Right lobe of liver (tissue), 6 donors: ENCODE results near the gene AMBRA1. TPM values are rescaled to one million over a fixed set of nuclear protein-coding genes. Genes with fewer than 3 reads are reported as not detected.

Source experiments
- ATAC-seq, 4 donors: fragments of 200-7000 bp; cut with Tn5 transposase; one replicate each; pipeline ENCODE4 v1.9.1; 2020; ENCODE audit warnings: mild to moderate bottlenecking in 4 of 4, moderate library complexity in 4 of 4
- DNase-seq, 3 donors: peaks; one replicate each; pipeline ENCODE4 v3.0.0-alpha.2; 2020
- H3K27ac ChIP-seq, 3 donors: fragments of 200-600 bp; one replicate each; pipeline ENCODE4 v1.8.0; 2022
- H3K27me3 ChIP-seq, 2 donors: fragments of 200-600 bp; one replicate each; pipeline ENCODE4 v1.8.0; 2022
- H3K36me3 ChIP-seq, 4 donors: fragments of 200-600 bp; sonication (generic) in 1 of 4; one replicate each; pipeline versions ENCODE4 v1.5.1 to v1.8.0; 2017 to 2022; ENCODE audit warnings: control low read depth in 1 of 4
- H3K4me1 ChIP-seq, 4 donors: fragments of 200-600 bp; sonication (generic) in 1 of 4; one replicate each; pipeline versions ENCODE4 v1.5.1 to v1.8.0; 2017 to 2022; ENCODE audit warnings: control low read depth in 1 of 4
- H3K4me3 ChIP-seq, 3 donors: fragments of 200-600 bp; one replicate each; pipeline ENCODE4 v1.8.0; 2022
- H3K9me3 ChIP-seq, 4 donors: fragments of 200-600 bp; sonication (generic) in 1 of 4; one replicate each; pipeline versions ENCODE4 v1.5.1 to v1.8.0; 2017 to 2022; ENCODE audit warnings: control low read depth in 1 of 4
- POLR2A ChIP-seq: fragments of 450-650 bp; IDR thresholded peaks from one replicate; pipeline ENCODE4 v1.6.1; 2017; ENCODE audit warnings: antibody characterized with exemption, mild to moderate bottlenecking
- WGBS: methylation state at CpG from one replicate; pipeline ENCODE4 v1.1.6; 2018; ENCODE audit warnings: low coverage, low lambda C conversion rate; ENCODE audit not compliant: insufficient coverage; ENCODE audit errors: missing lambda C conversion rate; 5-methylcytosine and 5-hydroxymethylcytosine counted together
- intact Hi-C, 2 donors: fragments of 100-400 bp; cut with DNase I; formaldehyde crosslinking; loops; one replicate each; pipeline versions ENCODE4 v1.11.2 to v1.14.1; 2022
- microRNA-seq, 2 donors: library from miRNA; unstranded; fragments of <30 nt; microRNA quantifications; one replicate each; pipeline ENCODE4, GENCODE V29; 2019 to 2020
- small RNA-seq, 2 experiments: library from RNA; depleted of rRNA; stranded (forward); fragments of <200 nt; gene quantifications; one replicate each; pipeline ENCODE3, GENCODE V24; 2016
- total RNA-seq, 6 experiments: library from RNA; depleted of rRNA in 2 of 6; stranded (reverse); fragments of >200 nt in 2 of 6; fragmentation: NEBNext Ultra II Directional in 3 of 6; extraction: Animal tissue kit (Norgen Biotek cat#: 25700) in 3 of 6; gene quantifications; one replicate each; pipeline versions ENCODE4 v1.1.0 to v1.2.4, GENCODE V29; 2016 to 2023
- TF ChIP-seq, protein P1 (sequence below), 4 donors: fragments of 200-600 bp in 3 of 4; fragments of 450-650 bp in 1 of 4; IDR thresholded peaks; one replicate each; pipeline versions ENCODE4 v1.5.1 to v1.8.0; 2016 to 2022; ENCODE audit warnings: antibody characterized with exemption in 4 of 4, mild to moderate bottlenecking in 2 of 4
- donor health status: DM: no; HTN: yes; CAD: no.
- donor health status: DM: no; HTN: no; CAD: no.
- donor health status: DM: no; HTN: no; CAD: no.
- donor health status: DM: no; HTN: yes; CAD: no.
- donor health status: DM: no; HTN: yes; CAD: no.

Gene AMBRA1
- total RNA-seq, 6 experiments from 2014 or later = 11.0 to 15.7 (median 13.6) TPM

DNA sequence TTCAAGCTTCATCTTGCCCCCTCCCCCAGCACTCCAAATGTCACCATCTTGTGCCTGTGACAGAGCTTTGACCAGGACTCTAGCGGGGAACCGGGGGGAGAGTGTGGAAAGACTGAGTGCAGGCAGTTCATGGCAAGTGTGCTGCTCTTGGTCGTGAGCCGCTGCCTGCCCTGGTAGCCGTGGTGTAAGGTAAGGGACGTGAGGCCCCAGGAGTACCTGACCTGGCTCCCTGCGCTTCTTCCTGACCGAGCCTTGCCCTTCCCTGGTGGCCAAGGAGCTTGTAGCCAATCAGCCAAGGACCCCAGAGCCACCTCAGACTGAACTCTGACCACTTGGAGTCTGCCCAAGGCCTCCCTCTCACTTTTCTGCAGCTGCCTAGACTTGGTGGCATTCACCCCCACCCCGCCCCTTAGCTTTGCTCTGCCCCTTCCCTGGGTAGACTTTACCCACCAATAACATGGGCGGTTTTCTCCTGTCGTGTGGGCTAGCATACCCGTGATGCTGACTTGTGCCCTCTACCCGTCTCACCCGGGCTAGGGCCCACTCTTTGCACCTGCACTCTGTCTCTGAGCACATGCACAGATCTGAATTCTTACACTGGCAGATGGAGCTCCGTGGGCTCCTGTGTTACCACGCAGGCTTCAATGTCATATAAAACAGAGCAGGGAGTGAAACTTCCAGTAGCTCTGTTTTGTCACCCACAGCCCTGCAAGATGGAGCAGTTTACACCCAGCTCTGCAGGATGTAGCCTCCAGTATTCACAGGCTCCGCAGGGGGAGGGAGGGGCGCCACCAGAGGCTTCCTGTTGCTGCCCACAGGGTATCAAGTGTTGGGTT lies 245.0 kb downstream of the AMBRA1 start:
- no peak for ATAC-seq
- no peak for DNase-seq
- Histone ChIP-seq H3K36me3 (no peaks in the 10 kb centered on the region), H3K27me3 (no peaks in the 10 kb centered on the region), H3K4me1 (peaks cover 0 to 14% (median 5%) of the 10 kb centered on the region in 4 donors), H3K9me3 (no peaks in the 10 kb centered on the region), H3K4me3 (peak overlapping the region; percentile 71 to 82 (median 75)), H3K27ac (peak overlapping the region in 1 of 3 donors; percentile 13)
- 34% methylated on average over 12 of the region's 18 CpGs for WGBS
- TF ChIP-seq, protein P1, sequence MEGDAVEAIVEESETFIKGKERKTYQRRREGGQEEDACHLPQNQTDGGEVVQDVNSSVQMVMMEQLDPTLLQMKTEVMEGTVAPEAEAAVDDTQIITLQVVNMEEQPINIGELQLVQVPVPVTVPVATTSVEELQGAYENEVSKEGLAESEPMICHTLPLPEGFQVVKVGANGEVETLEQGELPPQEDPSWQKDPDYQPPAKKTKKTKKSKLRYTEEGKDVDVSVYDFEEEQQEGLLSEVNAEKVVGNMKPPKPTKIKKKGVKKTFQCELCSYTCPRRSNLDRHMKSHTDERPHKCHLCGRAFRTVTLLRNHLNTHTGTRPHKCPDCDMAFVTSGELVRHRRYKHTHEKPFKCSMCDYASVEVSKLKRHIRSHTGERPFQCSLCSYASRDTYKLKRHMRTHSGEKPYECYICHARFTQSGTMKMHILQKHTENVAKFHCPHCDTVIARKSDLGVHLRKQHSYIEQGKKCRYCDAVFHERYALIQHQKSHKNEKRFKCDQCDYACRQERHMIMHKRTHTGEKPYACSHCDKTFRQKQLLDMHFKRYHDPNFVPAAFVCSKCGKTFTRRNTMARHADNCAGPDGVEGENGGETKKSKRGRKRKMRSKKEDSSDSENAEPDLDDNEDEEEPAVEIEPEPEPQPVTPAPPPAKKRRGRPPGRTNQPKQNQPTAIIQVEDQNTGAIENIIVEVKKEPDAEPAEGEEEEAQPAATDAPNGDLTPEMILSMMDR (IDR thresholded peaks at IDR 0.05) = no peak
- no peak for TF ChIP-seq POLR2A
- intact Hi-C loops = no loop called here

DNA sequence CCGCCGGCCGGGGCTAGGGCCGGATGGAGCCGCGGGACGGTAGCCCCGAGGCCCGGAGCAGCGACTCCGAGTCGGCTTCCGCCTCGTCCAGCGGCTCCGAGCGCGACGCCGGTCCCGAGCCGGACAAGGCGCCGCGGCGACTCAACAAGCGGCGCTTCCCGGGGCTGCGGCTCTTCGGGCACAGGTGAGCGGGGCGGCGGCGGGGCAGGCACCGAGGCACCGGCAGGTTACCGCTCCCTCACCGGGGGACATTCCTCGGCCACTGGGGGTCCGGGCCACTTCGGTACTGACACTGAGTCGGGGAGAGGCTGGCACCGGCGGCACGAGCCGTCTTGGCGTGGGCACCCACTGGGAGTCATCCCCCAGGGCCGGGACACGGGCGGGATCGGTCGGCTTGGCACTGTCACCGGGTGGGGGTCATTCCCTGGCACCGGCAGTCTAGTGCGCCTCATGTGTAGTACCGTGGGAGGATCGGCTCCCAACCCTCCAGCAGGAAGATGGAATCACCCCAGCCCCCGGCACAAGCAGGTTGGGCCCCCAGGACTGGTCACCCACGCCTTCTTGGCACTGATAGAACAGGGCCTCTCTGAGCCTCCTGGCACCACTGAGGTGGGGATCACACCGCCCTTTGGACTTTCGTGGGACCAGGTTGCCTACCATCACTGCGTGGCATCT lies 246.0 kb downstream of the AMBRA1 start:
- intact Hi-C loops = no loop called here
- Histone ChIP-seq H3K4me1 (peaks cover 0 to 14% (median 5%) of the 10 kb centered on the region in 4 donors), H3K9me3 (no peaks in the 10 kb centered on the region), H3K36me3 (no peaks in the 10 kb centered on the region), H3K27ac (peak overlapping the region in 1 of 3 donors; percentile 12), H3K4me3 (peak overlapping the region; percentile 71 to 82 (median 75)), H3K27me3 (no peaks in the 10 kb centered on the region)
- TF ChIP-seq POLR2A = no peak
- TF ChIP-seq, protein P1 (IDR thresholded peaks at IDR 0.05) = no peak
- ATAC-seq = peak in 1 of 4 donors; percentile 1
- DNase-seq = peak; percentile 52 to 70 (median 64)
- 0% methylated on average over 14 of the region's 63 CpGs for WGBS

DNA sequence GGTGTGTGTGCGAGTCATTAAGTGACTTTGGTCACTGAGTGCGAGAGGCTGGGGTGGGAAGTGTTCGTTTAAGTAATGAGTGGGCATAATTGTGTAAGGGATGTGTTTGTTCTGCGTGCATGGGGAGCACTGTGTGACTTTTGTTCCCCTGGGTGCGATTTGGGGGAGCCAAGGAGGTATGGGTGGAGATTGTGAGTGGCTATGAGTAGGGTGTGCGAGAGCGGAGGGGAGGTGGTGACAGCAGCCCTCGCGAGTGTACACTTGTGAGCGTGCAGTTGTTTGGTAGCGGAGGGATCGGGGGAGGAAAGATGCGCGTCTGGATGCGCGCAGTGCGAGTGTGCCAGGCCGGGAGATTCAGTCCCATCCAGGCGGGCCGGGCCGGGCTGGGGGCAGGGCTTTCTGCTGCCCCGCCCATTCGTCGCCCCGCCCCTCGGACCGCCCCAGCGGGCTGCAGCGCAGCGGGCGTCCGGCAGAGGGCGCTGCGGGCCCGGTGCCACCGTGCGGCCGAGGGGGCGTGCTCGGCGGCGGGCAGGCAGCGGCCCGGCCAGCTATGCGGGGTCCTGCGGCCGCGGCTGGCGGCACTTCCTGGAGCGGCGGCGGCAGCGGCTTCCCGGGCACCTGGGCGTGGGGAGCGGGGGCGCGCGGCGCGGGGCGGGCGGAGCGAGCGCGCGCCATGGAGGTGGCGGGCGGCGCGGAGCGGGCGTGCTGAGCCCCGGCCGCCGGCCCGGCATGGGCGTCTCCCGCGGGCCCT lies 246.8 kb downstream of the AMBRA1 start, which contains the start of gene DGKZ:
Gene DGKZ (plus strand): TSS at position 578 of the 751 bp plus-strand sequence. CDS start 197 bp downstream, outside the sequence.
- Histone ChIP-seq H3K36me3 (no peaks in the 10 kb centered on the region), H3K9me3 (no peaks in the 10 kb centered on the region), H3K27ac (peak within 1 kb of the TSS in 2 of 3 donors; percentile 10 to 63), H3K27me3 (no peaks in the 10 kb centered on the region), H3K4me1 (peaks cover 0 to 14% (median 5%) of the 10 kb centered on the region in 4 donors), H3K4me3 (peak within 1 kb of the TSS; percentile 71 to 82 (median 75))
- WGBS = 42% methylated on average over 9 of the region's 80 CpGs
- ATAC-seq (peak; percentile 86 to 94 (median 90)), DNase-seq (peak; percentile 88 to 91 (median 90))
- TF ChIP-seq, protein P1 (IDR thresholded peaks at IDR 0.05) = peak; percentile 69 to 100 (median 86)
- peak; percentile 50 for TF ChIP-seq POLR2A
- intact Hi-C loops = no loop called here

Small RNA genes within 50 kb of the gene (microRNA-seq; reads per million reads assigned to microRNA genes)
- gene MIR3160-1 (0 reads per million in 2 donors), gene MIR3160-2 (0 reads per million in 2 donors), gene MIR4688 (0.29 to 0.64 reads per million in 2 donors)

Small RNA genes within 50 kb of the gene (small RNA-seq; reads per million reads assigned to genes)
- 0 reads per million in 2 experiments for gene MIR3160-1
- gene MIR4688 = 0 reads per million in 2 experiments

Other genes with a start within 250 kb of the AMBRA1 start
- 10 to 100 TPM; 10.7 to 57.9 (median 16.0) TPM for gene DGKZ, start 246.6 kb downstream of the AMBRA1 start, total RNA-seq
- 1 to 10 TPM in 5 of 6 experiments, under 1 TPM in 1; 0.35 to 6.4 (median 4.2) TPM for gene MDK, start 212.4 kb downstream of the AMBRA1 start, total RNA-seq
- not detected for gene CHRM4, start 202.2 kb downstream of the AMBRA1 start, total RNA-seq
- gene HARBI1, start 23.2 kb upstream of the AMBRA1 start, total RNA-seq = 1 to 10 TPM; 2.0 to 3.4 (median 2.9) TPM
- 10 to 100 TPM; 34.5 to 60.9 (median 41.1) TPM for gene ATG13, start 23.5 kb upstream of the AMBRA1 start, total RNA-seq
- 10 to 100 TPM; 26.5 to 46.2 (median 30.9) TPM for gene ARHGAP1, start 106.6 kb upstream of the AMBRA1 start, total RNA-seq
- gene ZNF408, start 107.0 kb upstream of the AMBRA1 start, total RNA-seq = 10 to 100 TPM in 1 of 6 experiments, 1 to 10 TPM in 5; 4.0 to 16.3 (median 6.9) TPM
- 1,000 to 10,000 TPM in 3 of 6 experiments, 100 to 1,000 TPM in 3; 825 to 1,339 (median 1,089) TPM for gene F2, start 125.2 kb upstream of the AMBRA1 start, total RNA-seq